Globus pallidus (tissue), 1 donor: ENCODE data around the gene NANOG.
"Not testable (repeated sequence)": the region's sequence is repeated elsewhere in the genome, so short reads cannot be mapped to it uniquely, and the experiment has no call there.

Source experiments
- DNase-seq: peaks from one replicate; pipeline ENCODE4 v3.0.0-alpha.2; 2015; ENCODE audit warnings: low spot score

Gene NANOG

DNA sequence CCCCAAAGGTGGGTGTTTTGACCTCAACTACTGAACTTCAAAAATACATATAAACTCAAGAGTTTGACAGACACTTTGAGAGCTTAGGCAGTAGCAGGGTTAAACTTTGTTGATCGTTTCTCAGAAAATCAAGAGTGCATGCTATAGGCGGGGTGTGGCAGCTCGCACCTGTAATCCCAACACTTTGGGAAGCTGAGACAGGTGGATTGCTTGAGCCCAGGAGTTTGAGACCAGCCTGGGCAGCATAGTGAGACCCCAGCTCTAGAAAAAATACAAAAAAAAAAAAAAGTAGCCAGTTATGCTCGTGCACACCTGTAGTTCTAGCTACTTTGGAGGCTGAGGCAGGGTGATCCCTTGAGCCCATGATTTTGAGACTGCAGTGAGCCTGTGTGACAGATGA lies 12.3 kb downstream of the NANOG start:
- no peak for DNase-seq

GRCh38 chr12:7806319-7806718 lies 17.1 kb downstream of the NANOG start:
- DNase-seq = not testable (repeated sequence)

GRCh38 chr12:7806863-7807487 lies 17.8 kb downstream of the NANOG start:
- DNase-seq = peak; percentile 42

GRCh38 chr12:7825754-7826153 lies 36.6 kb downstream of the NANOG start:
- DNase-seq = not testable (repeated sequence)

DNA sequence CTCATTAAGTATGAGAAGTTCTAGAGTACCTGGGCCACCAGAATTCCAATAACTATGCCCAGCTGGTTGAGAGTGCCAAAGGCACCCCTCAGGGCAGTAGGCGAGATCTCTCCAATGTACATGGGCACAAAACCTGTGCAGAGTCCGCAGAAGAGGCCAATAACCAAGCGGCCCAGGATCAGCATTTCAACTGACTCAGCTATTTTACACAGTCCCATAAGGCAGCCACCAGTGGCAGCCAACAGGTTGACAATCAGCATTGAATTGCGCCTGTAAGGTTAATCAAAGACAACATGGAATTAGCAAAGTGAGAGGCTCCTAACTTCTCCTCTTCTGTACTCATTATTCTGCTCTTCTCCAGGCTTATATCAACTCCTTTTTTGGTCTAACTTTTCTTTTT lies 40.5 kb downstream of the NANOG start:
- DNase-seq = not testable (repeated sequence)

GRCh38 chr12:7832059-7832696 lies 43.0 kb downstream of the NANOG start:
- DNase-seq = no peak

GRCh38 chr12:7833201-7833600 lies 44.0 kb downstream of the NANOG start:
- DNase-seq = not testable (repeated sequence)

GRCh38 chr12:7833831-7834230 lies 44.6 kb downstream of the NANOG start:
- no peak for DNase-seq

DNA sequence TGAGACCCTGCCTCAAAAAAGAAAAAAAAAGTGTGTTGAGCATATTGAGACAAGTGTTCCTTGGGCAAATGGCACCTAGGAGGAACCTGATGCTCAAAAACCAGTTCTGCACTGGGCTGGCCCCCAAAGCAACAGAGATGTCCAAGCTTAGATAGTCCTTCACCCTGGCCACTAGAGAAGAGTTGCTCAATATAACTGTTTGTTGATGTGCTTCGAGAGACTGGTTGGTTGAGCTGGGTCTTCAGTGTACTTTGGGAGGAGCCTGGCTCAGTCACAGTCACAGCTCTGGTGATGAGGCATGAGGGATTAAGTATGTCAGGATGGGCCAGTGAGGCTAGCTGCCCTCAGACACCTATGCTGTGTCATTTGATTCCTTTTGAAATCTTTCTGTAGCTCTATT lies 45.5 kb downstream of the NANOG start:
- DNase-seq = no peak

GRCh38 chr12:7835116-7835515 lies 45.9 kb downstream of the NANOG start:
- no peak for DNase-seq

DNA sequence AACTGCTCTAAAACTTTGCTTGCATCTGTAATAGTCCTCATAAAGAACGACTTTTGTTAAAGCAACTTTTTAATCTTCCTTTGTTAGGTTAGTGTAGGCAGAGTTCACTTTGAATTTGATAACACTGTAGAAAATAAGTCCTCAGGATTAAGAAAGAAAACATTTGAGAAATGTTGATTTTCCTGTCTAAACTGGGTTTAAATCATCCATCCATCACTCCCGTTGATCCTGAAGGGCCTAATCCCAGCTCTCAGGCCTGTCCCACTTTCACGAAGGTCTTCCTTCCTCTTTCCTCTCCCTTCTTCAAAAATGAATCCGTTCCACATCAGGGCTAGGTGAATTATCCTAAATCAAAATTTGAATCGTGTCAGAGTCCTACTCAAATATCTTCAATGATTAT lies 46.6 kb downstream of the NANOG start:
- DNase-seq = no peak

GRCh38 chr12:7837366-7837765 lies 48.2 kb downstream of the NANOG start:
- DNase-seq = no peak

DNA sequence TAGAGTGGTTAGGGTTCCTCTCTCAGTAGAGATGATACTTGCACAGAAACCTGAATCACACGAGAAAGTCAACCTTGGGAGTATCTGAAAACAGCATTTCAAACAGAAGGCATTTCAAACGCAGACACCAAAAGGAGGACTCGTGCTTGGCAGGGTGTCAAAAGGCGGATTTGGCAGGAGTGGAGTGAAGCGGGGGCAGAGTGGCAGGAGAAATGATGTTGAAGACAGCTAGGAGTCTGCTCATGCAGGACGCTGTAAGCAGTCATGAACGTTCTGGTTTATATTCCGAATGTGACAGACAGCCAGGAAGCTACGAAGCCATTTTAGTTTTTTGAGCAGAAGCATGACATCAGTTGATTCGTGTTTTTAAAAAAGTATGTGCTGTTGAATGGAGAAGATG lies 50.0 kb downstream of the NANOG start:
- DNase-seq = peak; percentile 16

DNA sequence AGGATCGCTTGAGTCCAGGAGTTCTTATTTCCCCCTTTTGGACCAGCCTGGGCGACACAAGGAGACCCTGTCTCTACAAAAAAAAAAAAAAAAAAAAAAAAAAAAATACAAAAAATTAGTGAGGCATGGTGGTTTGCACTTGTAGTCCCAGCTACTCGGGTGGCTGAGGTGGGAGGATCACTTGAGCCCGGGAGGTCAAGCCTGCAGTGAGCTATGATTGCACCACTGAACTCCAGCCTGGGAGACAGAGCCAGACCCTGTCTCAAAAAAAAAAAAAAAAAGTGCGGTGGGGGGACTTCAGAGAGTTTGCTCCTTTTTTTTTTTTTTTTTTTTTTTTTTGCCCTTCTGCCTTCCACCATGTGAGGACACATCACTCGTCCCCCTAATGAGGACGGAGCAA lies 50.6 kb downstream of the NANOG start:
- not testable (repeated sequence) for DNase-seq

- DNase-seq = not testable (repeated sequence)
These were observed 53.2 kb downstream of the NANOG start for GRCh38 chr12:7842444-7842843.

- DNase-seq = not testable (repeated sequence)
These were observed 53.9 kb downstream of the NANOG start for GRCh38 chr12:7843149-7843548.

DNA sequence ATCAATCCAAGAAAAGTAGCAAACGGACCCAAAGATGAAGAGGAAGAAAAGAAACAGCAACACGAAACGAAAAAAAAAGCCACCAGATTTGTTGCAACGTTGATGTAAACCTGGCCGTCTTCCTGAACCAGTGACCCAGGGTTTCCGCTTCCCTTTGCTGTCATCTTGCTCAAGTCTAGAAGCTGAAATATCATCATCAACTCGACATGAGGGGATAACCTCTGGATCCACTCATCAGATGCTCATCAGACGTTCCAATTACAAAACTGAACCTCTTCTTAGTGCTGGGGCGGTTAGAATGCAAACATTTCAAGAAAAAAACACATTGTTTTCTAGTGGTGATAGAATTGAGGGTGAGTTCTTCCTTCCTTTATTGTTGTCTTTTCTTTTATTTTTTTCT lies 54.4 kb downstream of the NANOG start:
- not testable (repeated sequence) for DNase-seq

- no peak for DNase-seq
These were observed 54.9 kb downstream of the NANOG start for GRCh38 chr12:7844116-7844515.

- peak; percentile 24 for DNase-seq
These were observed 58.3 kb downstream of the NANOG start for GRCh38 chr12:7847226-7848097.

DNA sequence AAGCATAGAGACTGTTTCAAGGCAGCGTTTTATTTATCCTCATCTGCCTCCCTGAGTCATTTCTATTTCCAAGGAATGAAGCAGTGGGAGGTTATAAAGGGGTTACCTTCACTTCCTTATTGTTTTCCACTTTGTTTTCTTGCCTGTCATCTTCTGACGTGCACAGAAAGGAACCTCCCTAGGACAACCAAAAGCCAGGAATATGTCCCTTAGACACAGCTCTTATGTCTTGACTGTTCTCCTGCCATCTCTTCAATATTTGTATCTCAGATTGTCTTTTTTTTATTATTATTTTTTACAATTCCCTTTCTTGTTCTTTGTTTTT lies 58.9 kb downstream of the NANOG start:
- DNase-seq = not testable (repeated sequence)
